ENCODE results near the gene BUD13.
"Not testable (repeated sequence)": the region's sequence is repeated elsewhere in the genome, so short reads cannot be mapped to it uniquely, and the experiment has no call there.

The BUD13 gene

DNA sequence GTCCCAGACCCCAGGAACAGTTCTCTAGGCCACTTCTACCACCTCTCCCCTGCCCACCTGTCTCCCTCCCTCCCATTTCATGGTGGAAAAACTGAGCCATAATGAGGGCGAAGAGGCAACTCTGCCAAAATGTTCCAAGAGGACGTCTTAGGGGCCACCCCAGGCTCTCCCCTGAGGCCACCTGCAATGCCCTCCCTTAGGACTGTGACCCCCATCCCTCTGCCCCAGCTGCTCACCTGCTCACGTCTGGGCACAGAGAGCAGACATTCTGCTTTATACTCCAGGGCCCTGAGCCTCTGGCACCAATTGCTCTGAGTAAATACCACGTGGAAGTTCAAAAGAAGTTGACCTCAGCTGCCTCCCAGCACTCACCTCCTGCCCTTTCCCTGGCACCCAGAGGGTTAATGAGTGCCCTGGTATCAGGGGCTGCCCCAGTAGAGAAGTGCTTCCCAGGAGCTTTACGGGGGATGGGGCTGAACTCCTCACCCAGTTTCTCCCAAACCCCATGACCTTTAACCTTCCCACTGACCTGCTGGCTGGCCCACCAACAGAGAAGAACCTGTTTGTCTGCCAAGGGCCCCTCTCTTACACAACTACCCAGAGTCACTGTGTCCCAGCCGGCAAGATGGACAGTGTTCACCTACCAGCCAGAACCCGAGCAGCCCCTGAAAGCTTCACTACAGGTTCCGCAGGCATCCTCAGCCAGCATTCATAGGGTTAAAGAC lies 19.5 kb upstream of the BUD13 start:
- no peak for DNase-seq

DNA sequence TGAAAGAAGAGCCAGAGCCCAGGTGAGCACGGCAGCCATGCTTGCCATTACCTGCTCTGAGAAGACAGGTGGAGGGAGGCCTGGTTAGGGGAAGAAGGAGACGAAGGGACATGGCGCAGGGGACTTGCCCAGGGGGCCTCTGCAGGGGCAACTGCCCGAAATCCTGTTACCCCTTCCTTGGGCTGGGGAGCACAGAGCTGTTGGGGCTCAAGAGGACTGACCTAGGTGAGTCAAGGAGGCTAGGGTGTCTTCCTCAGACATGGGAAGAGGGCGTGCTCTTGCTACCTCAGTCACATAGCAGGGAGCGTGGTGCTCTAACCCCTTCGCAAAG lies 19.0 kb upstream of the BUD13 start, which contains the start of gene APOA5:
Gene APOA5, minus strand, starts transcription at position 67 of the 331 bp plus-strand sequence. Its CDS starts 19 bp downstream, at position 48.
- no peak for DNase-seq

DNA sequence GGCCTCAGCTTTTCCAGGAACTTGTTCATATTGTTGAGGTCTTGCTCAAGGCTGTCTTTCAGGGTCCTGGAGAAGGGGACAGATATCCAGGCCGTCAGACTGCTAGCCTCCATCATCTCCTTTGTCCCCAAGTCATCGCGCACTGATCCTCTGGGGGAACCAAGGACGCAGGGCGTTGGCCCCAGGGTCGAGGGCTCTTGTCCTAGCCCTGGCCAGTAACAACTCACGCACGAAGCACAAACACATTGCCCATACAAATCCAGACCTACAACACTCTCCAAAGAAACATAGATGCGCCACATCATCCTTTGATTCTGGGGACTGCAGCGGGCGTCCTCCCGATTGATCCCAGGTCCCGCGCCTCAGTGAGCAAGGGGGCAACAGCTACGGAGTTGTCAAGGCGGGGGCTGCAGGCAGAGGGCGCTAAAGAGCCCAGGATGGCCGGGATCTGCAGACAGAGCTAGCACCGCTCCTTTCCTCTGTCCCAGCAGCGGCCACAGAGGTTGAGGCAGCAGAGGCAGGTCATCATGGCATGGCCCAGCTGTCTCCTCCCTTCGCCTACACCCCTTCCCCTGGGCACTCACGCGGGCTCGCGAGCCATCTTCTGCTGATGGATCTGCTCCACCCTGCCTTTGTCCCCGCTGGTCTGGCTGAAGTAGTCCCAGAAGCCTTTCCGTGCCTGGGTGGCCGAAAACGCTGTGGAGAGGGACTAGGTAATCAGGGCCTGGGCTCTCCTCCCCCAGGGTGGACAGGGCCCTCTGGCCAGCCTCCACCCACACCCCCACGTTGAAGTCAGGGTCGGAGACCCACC lies 18.4 kb upstream of the BUD13 start:
- DNase-seq, result no peak

DNA sequence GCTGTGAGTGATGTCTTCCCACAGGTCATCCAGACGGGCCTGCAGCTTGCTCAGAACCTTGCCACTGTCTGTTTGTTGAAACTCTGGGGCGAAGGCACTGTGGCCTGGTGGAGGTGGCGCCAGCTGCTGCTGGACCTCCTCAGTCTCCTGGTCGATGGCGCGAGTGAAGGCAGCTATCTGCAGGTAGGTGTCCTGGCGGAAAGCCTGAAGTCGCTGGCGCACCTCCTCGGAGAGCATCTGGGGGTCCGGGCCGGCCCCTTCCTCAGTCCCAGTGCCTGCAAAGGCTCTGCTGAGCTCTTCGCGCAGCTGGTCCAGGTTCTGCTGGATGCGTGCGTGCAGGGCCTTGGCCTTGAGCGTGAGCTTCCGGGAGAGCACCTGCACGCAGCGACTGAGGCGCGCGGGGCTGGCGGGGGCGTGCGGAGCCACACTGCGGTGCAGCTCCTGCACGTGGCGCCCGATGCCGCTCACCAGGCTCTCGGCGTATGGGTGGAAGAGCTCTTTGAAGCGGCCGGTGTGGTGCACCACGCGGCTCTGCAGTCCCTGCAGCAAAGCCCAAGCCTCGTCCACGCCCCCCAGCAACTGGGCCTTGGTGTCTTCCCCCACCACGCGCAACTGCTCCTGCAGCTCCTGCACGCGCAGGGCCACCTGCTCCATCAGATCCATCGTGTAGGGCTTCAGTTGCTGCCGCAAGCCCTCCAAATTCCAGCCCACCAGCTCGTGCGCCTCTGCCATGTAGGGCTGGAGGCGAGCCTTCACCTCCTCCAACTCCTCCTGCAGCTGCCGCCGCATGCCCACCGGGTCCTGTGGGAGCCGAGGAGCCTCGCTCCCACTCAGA lies 17.6 kb upstream of the BUD13 start:
- DNase-seq, result no peak

DNA sequence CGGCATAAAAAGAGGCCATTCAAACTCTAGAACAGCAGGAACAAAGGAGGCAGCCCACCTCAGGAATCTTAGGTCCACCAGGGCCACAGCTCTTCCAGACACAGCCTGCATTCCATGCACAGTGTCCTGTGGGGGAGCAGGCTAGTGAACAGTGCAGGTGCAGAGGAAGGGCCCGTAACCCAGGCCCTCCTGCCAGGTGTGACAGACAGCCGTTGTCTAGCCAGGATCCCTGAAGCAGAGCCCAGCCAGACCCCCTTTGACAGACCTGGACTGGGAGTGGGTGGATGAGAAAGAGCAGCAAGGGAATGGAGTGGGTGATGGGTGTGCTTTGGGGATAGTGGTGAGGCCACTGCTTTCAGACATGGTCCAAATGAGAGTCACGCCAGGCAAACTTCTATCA lies 16.2 kb upstream of the BUD13 start:
- no peak for DNase-seq

DNA sequence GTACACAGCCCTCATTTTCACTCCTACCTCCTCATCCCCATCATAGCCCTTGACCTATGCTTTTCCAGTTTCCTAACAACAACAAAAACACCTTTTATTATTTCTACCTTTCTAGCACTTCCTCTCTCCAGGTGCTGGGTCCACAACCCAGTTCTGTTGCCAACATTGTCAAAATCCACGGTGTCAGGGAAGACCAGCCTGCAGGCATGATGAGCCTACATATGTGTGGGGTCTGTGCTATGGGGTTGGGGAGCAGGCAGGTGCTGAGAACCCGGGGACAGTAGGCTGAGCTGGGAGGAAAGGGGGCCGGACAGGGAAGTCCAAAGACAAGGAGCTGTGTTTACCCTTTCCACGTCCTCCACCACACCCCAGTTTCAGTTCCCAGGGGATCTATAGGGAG lies 15.7 kb upstream of the BUD13 start:
- DNase-seq, result no peak

DNA sequence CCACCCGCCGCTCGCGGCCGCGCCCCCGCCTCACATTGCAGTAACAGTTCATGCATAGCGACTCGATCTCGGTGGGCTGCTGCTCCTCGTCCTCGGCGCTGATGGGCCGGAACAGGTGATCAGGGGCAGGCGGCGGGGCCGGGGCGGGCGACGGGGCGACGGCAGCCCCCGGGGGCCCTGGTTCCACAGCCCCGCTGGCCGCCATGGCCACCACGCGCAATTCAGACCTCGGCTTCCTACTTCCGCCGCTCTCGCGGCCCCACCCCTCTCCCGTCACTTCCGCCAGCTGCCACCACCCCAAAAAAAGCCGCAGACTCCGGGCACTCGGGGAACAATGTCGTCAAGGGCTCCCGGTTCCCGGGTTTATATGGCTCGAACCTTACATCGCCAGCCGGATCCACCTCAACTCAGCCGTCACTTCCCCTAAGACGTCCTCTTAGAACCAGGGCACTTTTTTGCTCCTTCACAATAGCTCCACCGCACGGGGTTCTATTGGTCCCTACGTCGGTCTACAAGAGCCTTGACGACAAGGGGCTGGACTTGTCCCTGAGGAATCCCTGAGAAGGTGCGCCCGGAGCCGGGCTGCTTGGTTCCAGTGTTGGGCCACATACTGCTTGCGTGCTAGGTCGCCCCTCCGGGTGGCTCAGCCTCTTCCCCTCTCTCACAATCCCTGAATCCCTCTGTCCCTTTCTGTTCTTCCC lies 15.1 kb upstream of the BUD13 start, which contains the start of gene ZPR1:
Gene ZPR1, minus strand, starts transcription at position 238 of the 701 bp plus-strand sequence. Its CDS starts 33 bp downstream, at position 205.
- DNase-seq, result no peak

DNA sequence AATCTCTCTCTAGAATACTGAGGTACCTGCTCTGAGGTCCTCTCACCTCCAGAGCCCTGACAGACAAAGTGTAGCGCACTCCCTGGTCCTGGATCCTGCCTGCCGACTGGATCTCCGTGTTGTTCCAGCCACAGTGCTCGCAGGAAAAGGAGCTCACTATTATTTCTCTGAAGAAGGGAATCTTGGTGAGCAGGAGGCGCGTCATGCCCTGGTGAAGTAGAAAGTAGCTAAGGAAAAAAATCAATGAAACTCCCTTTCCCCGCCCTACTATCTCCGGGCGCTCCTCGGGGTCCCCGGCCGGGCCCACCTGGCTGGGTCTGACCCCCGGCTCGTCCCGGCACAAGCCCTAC lies 14.6 kb upstream of the BUD13 start:
- DNase-seq, result no peak

DNA sequence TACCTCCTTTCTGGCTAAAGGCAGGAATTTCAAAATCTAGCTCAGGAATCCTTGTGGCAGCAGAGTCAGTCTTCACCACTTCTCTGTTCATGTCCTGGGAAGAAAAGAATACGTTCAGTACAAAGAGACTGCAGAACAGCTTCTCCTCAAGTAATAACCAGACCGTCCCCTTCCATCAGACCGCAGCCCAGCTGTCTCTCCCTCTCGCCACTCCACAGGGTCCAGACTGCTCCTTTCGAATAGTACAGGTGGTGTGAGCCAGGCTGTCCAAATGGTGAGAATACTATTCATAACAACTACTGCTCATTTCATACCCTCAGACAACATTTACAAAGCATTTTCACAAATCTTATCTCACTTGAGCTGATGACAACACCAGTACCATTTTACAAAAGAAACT lies 14.2 kb upstream of the BUD13 start:
- no peak for DNase-seq

DNA sequence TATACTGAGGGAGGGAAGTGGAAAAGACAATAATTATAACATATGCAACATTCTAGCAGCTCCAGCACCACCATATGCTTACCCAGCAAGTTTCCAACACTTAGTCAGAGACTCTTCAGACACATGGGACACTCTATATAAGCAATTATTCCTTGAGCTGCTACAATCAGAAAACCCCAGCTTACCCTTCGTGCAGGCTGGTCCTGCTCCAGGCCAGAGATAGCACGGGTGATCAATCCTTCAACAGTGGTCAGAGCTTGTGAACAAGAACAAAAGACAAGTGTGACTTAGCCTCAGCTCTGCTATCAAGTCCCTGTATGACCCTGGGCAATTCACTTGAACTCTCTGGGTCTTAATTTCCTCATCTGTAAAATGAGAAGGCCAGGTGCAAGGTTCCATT lies 13.5 kb upstream of the BUD13 start:
- DNase-seq, result no peak

DNA sequence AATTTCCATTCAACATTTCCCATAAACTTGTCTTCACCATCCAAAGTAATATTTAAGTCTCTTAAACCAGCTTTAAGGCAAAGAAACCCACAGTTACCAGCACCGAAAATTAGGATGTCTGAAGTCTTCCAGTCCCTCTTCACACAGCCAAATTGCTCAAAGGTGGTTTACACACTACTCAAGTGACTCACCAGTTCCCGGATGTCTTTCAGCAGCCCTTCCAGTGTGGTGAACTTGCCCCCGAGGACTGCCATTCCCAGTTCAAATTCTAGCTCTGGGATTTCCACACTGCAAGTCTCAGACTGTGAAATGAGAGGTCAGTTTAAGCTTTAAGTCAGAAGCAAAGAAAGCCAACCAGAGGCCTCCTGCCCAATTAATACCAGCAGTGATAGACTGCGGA lies 9.9 kb upstream of the BUD13 start:
- no peak for DNase-seq

DNA sequence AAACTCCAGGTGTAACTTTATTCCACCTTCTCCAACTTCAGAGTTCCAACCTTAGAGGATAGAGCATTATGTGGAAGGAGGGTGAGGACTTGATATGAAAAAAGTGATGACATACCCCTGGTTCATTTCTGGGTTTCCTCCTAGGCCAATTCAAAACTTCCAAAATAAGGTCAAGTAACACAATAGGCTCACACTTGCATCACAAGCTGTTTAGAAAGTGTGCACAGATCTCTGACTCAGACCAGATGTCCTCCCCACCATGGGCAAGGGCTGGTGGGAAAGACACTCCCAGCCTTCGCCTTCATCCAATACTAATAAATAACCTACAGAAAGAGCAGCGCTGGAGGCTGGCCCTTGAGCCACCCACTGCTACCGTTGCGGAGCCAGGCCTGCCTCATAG lies 5.8 kb upstream of the BUD13 start:
- DNase-seq, result no peak

DNA sequence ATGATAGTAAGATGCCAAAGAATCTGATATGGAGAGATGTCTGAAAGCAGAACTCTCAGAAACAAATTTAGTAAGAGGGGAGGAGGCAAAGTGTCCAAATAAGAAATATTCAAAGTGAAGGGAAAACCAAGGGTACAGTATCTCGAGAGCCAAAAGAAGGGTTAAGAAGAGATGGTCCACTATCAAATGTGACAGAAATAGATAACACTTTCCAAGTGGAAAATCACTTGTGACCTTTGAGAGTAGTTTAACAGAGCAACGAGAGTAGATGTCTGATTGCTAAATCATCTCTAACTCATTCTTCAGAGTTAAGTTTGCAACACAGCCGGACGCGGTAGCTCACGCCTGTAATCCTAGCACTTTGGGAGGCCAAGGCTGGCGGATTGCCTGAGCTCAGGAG lies 4.3 kb upstream of the BUD13 start:
- DNase-seq, result no peak

DNA sequence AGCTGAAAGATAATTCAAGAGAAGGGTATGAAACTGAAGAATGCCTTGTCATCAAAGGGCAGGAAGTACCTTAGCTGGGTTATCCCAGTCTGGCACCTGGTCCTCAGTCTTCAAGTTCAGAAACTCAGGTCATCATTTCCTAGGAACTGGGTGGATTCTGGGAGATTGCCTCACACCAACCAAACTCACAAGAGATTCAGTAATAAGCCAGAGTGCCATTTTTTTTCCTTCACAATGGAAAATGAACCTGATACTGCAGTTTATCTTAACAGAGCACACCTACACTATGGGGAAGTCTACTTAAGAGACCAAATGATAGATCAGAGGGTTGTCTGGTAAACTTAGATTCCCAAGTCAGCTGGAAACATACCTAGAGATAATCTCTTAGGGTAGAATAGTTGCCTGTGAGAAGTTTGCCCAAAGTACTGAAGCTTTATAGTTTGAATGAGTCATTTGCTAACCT lies 3.8 kb upstream of the BUD13 start:
- no peak for DNase-seq

DNA sequence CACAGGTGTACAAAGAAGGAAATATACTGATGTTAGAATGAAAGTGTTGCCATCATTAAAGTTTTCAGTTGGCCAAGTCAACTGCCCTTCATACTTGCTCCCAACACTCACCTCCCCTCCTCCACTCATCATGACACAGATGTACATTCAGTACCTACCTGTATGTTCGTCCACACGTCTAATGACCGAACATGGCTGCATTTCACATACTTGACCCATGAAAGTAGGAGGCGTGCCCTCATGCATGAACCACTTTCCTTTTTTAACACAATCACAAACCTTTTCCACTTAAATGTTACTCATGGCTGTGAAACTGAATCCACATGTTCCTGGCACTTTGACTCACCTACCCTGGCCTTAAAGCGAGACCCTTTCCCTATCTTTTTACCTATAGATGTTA lies 3.2 kb upstream of the BUD13 start:
- no peak for DNase-seq

DNA sequence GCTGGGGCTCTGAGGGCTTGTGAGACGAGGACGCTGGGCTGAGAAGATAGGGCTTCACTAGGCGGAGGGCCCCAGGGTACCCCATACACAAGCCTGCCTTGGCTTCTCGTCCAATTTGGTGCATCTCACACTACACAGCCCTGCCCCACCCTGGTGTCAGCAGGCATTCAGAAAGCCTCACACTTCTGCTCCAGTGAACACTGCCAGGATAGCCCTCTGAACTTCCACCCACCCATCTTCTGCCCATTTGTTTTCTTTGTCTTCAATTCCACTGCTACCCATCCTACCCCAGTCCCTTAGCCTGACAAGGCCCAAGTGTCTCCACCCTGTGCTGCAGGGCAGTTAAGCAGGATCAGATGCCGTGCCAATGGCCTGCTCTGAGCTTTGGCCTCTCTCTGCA lies 1.9 kb upstream of the BUD13 start:
- DNase-seq, result no peak

DNA sequence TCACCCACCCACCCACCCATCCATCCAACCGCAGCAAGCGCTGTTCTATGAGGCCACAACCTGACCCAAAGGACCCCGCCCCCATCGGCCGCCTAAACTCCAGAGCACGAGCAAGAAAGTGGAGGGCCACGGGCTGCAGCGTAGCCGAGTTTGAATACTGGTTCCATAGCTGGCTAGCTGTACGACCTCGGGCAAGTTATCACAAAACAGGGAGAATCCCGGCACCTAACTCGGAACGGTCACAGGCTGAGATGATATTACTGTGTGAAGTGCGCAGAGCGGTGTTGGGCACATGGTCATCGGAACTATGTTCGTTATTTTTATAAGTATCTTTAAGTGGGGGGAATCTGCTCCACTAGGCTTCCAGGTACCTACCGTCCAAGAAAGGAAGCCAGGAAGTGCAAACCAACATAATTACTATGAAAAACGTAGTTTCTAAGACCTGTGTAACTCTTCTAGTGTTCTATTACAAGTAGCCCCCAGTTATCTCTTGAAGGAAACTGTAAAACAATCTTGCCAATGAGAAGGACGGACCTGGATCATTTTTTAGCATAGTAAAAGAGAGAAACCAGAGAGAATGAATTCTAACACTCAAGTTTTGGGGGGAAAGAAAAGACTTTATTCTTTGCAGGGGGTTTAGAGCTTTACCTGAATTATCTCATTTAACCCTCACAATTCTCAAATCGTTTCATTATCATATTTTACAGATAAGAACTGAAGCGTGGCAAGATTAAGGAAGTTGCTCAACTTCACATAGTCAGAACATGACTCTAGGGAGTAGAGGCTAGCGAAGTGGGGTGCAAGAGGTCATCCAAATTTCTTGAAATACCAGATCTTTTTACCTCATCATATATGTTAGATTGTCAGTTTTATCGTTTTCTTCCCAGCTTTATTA lies 663 bp upstream of the BUD13 start:
- DNase-seq, result no peak

DNA sequence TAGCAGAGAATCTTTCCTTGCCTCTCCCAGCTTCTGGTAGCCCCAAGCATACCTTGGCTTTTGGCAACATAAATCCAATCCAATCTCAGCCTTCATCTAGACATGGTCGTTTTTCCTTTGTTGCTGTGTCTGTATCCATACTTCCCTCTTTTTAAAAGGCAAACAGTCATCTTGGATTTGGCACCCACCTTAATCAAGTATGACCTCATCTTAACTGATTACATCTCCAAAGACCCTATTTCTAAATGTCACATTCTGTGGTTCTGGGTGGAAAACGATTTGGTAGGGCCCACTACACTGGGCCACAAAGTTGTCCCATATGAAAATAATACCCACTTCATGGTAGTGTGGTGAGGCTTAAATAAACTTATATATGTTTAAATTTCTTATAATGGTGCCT lies 852 bp downstream of the BUD13 start:
- DNase-seq, result no peak

DNA sequence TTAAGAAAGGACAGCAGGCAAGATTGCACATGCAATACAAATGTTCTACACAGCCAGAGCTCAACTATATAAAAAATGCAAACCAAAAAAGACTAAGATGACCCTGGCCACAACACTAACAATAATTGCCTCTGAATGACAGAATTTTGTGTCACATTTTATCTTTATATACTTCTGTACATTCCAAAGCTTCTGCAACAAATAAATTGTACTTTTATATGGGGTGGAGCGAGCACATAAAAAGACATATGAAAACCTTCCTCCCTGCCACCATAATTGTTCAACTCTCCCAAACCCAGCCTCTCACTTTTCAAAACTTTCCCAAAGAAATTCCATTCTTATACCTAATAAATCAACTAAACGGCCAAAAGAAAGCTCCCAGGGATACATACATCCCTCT lies 10.7 kb downstream of the BUD13 start:
- DNase-seq, result no peak

DNA sequence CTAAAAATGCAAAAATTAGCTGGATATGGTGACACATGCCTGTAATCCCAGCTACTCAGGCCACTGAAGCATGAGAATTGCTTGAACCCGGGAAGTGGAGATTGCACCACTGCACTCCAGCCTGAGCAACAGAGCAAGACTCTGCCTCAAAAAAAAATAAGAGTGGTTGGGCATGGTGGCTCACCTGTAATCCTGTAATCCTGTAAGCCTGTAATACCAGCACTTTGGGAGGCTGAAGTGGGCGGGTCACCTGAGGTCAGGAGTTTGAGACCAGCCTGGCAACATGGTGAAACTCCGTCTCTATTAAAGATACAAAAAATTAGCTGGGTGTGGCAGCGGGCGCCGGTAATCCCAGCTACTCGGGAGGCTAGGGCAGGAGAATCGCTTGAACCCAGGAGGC lies 16.7 kb downstream of the BUD13 start:
- not testable (repeated sequence) for DNase-seq

DNA sequence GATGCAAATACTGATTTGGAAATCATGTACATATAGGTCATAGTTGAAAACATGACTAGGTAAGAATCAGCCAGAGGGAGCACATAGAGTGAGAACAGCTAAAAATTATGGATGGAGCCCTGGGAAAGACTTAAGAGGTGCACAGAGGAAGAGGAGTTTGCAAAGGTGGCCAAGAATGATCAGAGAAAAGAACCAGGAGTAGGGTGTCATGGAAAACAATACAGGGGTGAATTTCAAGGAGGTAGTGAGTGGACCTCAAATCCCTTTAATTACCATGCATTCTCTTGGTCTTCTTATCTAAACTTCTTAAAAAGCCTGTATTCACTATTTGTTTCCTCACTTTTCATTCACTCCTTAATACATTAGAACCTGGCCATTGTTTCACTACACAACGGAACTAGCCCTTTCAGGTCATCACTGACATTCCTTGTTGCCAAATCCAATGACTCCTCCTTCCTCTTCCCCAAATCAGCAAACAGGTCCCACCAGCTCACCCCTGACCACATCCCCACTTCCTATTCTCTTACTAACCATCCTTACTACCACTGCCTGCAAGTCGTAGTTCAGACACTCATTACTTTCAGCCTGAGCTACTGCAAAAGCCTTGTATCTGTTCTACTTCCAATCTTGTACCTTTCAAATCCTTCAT lies 22.6 kb downstream of the BUD13 start:
- no peak for DNase-seq

All from NCI-H524 treated with DMSO at 0.1 percent for 48 hours (cell line).